K562 (cell line): ENCODE results near the gene RPL28. TPM values are rescaled to one million over a fixed set of nuclear protein-coding genes. Genes with fewer than 3 reads are reported as not detected.
A peak's percentile ranks its signal among the peaks of the same experiment; 100 is the strongest.

Experiments used
- ATAC-seq: fragments of 200-7000 bp; cut with Tn5 transposase; 3 replicates; pipeline ENCODE4 v1.9.1; 2020; ENCODE audit warnings: moderate library complexity
- BruUV-seq: library from RNA; stranded (reverse); fragments of 400-500 nt; replicated peaks from 2 replicates; lab custom pipeline; 2021; lab: Mats Ljungman, UMichigan
- CTCF ChIA-PET: fragments of 300-600 bp; formaldehyde crosslinking; extraction: SDS; loops from one replicate; lab custom pipeline; 2021; ENCODE audit warnings: low intra/inter-chr PET ratio; lab: Yijun Ruan, JAX
- POLR2A ChIA-PET: fragments of 300-600, 350-650 bp; sonication (Branson Sonifier 250); formaldehyde crosslinking; extraction: SDS; loops from one replicate; lab custom pipeline; 2021; ENCODE audit warnings: antibody characterized with exemption, inconsistent platforms; lab: Yijun Ruan, JAX
- DNase-seq, 4 experiments: peaks; one replicate each; pipeline versions ENCODE4 v3.0.0 to v3.0.0-alpha.2; 2011 to 2018; ENCODE audit warnings: low spot score in 3 of 4, mixed read lengths in 3 of 4; ENCODE audit errors: extremely low read depth in 1 of 4
- FAIRE-seq: peaks from 2 replicates; lab custom pipeline; 2011; peaks lifted over from hg19 to GRCh38; lab: Jason Lieb, UNC
- H2AFZ ChIP-seq: 2 replicates; pipeline ENCODE4 v1.6.0; 2011; ENCODE audit warnings: low read depth, low read length, control low read depth, inconsistent platforms
- H3K27ac ChIP-seq: fragments of 200-600 bp; 3 replicates; pipeline ENCODE4 v1.8.0; 2011; ENCODE audit warnings: low read depth, mild to moderate bottlenecking, control low read depth, inconsistent platforms, low read length, moderate library complexity, mixed read lengths; ENCODE audit errors: extremely low read depth
- H3K27me3 ChIP-seq, 2 experiments: fragments of 300-600 bp in 1 of 2; 2 replicates in 1 of 2; 3 replicates in 1 of 2; pipeline versions ENCODE4 v1.6.0 to v1.8.0; 2011; ENCODE audit warnings: inconsistent platforms in 2 of 2, low read length in 2 of 2, mild to moderate bottlenecking in 1 of 2, mixed read lengths in 1 of 2, moderate library complexity in 1 of 2; ENCODE audit not compliant: control insufficient read depth in 2 of 2, insufficient read depth in 2 of 2
- H3K36me3 ChIP-seq: fragments of 300-600 bp; 3 replicates; pipeline ENCODE4 v1.8.0; 2011; ENCODE audit warnings: mild to moderate bottlenecking, low read length, inconsistent platforms; ENCODE audit not compliant: control insufficient read depth, insufficient read depth
- H3K4me1 ChIP-seq, 2 experiments: fragments of 200-600 bp in 1 of 2; replicated peaks in 1 of 2; 2 replicates in 1 of 2; 3 replicates in 1 of 2; pipeline versions ENCODE4 v1.5.1 to v1.8.0; 2011; ENCODE audit warnings: inconsistent platforms in 2 of 2, low read length in 2 of 2, mild to moderate bottlenecking in 1 of 2, mixed read lengths in 1 of 2, moderate library complexity in 1 of 2; ENCODE audit not compliant: control insufficient read depth in 2 of 2, insufficient read depth in 2 of 2
- H3K4me2 ChIP-seq: 2 replicates; pipeline ENCODE4 v1.6.1; 2011; ENCODE audit warnings: low read length, control low read depth, inconsistent platforms, mixed read lengths; ENCODE audit not compliant: insufficient read depth
- H3K4me3 ChIP-seq: fragments of 200-600 bp; sonication (generic), shearing (Covaris generic); 2 replicates; pipeline ENCODE4 v1.5.1; 2016; ENCODE audit warnings: control low read depth, inconsistent platforms
- H3K79me2 ChIP-seq: fragments of 200-600 bp; 3 replicates; pipeline ENCODE4 v1.8.0; 2011; ENCODE audit warnings: low read length, inconsistent platforms; ENCODE audit not compliant: control insufficient read depth, insufficient read depth
- H3K9ac ChIP-seq, 2 experiments: 2 replicates each; pipeline versions ENCODE4 v1.6.0 to v1.6.1; 2011; ENCODE audit warnings: low read depth in 2 of 2, low read length in 2 of 2, control low read depth in 1 of 2, inconsistent platforms in 1 of 2, mild to moderate bottlenecking in 1 of 2, mixed read lengths in 1 of 2; ENCODE audit not compliant: insufficient read depth in 1 of 2
- H3K9me1 ChIP-seq: one replicate; pipeline ENCODE4 v1.6.0; 2011; ENCODE audit warnings: inconsistent platforms, mild to moderate bottlenecking, low read length, moderate library complexity; ENCODE audit not compliant: control insufficient read depth, insufficient read depth
- H3K9me3 ChIP-seq: replicated peaks from 2 replicates; pipeline ENCODE4 v1.5.1; 2011; ENCODE audit warnings: low read depth, low read length, inconsistent platforms; ENCODE audit not compliant: control insufficient read depth, insufficient read depth
- H4K20me1 ChIP-seq: replicated peaks from 2 replicates; pipeline ENCODE4 v1.6.1; 2011; ENCODE audit warnings: low read length, inconsistent platforms, mixed read lengths; ENCODE audit not compliant: control insufficient read depth, insufficient read depth
- NFIC ChIP-seq: fragments of 450-650 bp; IDR thresholded peaks from 2 replicates; pipeline ENCODE4 v1.6.1; 2017; ENCODE audit warnings: mild to moderate bottlenecking, inconsistent platforms
- POLR3A ChIP-seq: IDR thresholded peaks from 2 replicates; pipeline ENCODE4 v1.6.1; 2011; ENCODE audit warnings: borderline replicate concordance, mild to moderate bottlenecking, moderate library complexity; ENCODE audit not compliant: insufficient read length, insufficient read depth; ENCODE audit errors: extremely low read depth
- POU5F1 ChIP-seq: fragments of 150-350 bp; IDR thresholded peaks from 2 replicates; pipeline ENCODE4 v1.6.1; 2014; ENCODE audit warnings: borderline replicate concordance, low read length, low read depth, mild to moderate bottlenecking; ENCODE audit not compliant: partially characterized antibody
- SETDB1 ChIP-seq: IDR thresholded peaks from one replicate; pipeline ENCODE4 v1.6.1; 2012; ENCODE audit warnings: low read length, control low read depth, inconsistent platforms
- SIX5 ChIP-seq, 2 experiments: IDR thresholded peaks; 2 replicates each; pipeline ENCODE4 v1.6.1; 2011; ENCODE audit warnings: low read length in 2 of 2, borderline replicate concordance in 1 of 2, low read depth in 1 of 2, mild to moderate bottlenecking in 1 of 2, moderate library complexity in 1 of 2; ENCODE audit not compliant: insufficient read depth in 1 of 2
- SMAD3 ChIP-seq: fragments of 450-650 bp; formaldehyde crosslinking; conservative IDR thresholded peaks from 2 replicates; pipeline ENCODE4 v1.4.0; 2020; ENCODE audit warnings: mild to moderate bottlenecking
- STAT5B ChIP-seq: fragments of 250-450 bp; sonication (Bioruptor Pico); IDR thresholded peaks from 2 replicates; pipeline ENCODE4 v1.8.0; 2021; ENCODE audit warnings: mild to moderate bottlenecking, inconsistent platforms
- ZFP30 ChIP-seq: fragments of 250-450 bp; sonication (Bioruptor Pico); IDR thresholded peaks from 2 replicates; pipeline ENCODE4 v1.8.0; 2022; ENCODE audit warnings: moderate library complexity, mild to moderate bottlenecking, inconsistent platforms, borderline replicate concordance
- ZNF280A ChIP-seq: fragments of 450-650 bp; IDR thresholded peaks from 2 replicates; pipeline ENCODE4 v1.6.1; 2018; ENCODE audit warnings: mild to moderate bottlenecking, low read depth; ENCODE audit not compliant: partially characterized antibody
- WGBS: fragments of 100-300 bp; shearing (Covaris generic); methylation state at CpG from one replicate; pipeline ENCODE4 v1.1.6; 2016; ENCODE audit warnings: low coverage, mixed read lengths; ENCODE audit not compliant: insufficient coverage; ENCODE audit errors: missing lambda C conversion rate; 5-methylcytosine and 5-hydroxymethylcytosine counted together
- in situ Hi-C: fragments of 300-500 bp; cut with MboI; formaldehyde crosslinking; loops from 4 replicates; pipeline ENCODE4 v1.15.0; 2018; ENCODE audit warnings: inconsistent platforms, mixed read lengths
- intact Hi-C: fragments of 100-400 bp; cut with micrococcal nuclease; formaldehyde crosslinking; loops from 2 replicates; pipeline ENCODE4 v1.14.2; 2022
- polyA plus RNA-seq, 8 experiments: library from polyadenylated mRNA; depleted of rRNA in 4 of 8; stranded (reverse) in 5 of 8; unstranded in 3 of 8; fragments of >200 nt; fragmentation: Nextera tagmentation in 2 of 8; fragmentation: Illumina TruSeq in 1 of 8; extraction: Ambion mirVana in 2 of 8; extraction: Trizol in 1 of 8; gene quantifications; 2 replicates each; pipeline versions ENCODE4 v1.2.1 to v1.2.3, GENCODE V29; 2011 to 2014; ENCODE audit warnings: inconsistent platforms in 1 of 8, missing spikeins in 1 of 8
- total RNA-seq, 7 experiments: library from RNA; depleted of rRNA in 6 of 7; stranded (reverse); fragments of >200 nt in 6 of 7; fragmentation: Illumina TruSeq in 2 of 7; extraction: Trizol in 2 of 7; gene quantifications; 2 replicates each; pipeline versions ENCODE4 v1.2.1 to v1.2.3, GENCODE V29; 2011 to 2021; ENCODE audit warnings: low replicate concordance in 1 of 7

Gene RPL28
- total and polyA plus RNA-seq, 9 of the 15 experiments (the other 6 are each of a cell fraction or from before 2014, with no cell fraction given), result 124 to 3,106 (median 622) TPM

GRCh38 chr19:55355213-55355821 lies 30.4 kb upstream of the RPL28 start:
- Histone ChIP-seq H3K36me3 (no peaks in the 10 kb centered on the region), H3K27ac (no peak overlapping the region), H3K4me1 (peaks cover 4 to 54% of the 10 kb centered on the region in 2 experiments; a peak in 4 of 5 replicates), H3K79me2 (no peaks in the 10 kb centered on the region), H3K9ac (no peak overlapping the region), H3K27me3 (peaks cover 9 to 21% of the 10 kb centered on the region in 2 experiments; a peak in 4 of 5 replicates), H3K4me2 (no peak overlapping the region), H3K9me1 (no peaks in the 10 kb centered on the region), H2AFZ (no peak overlapping the region), H3K9me3 (no peaks in the 10 kb centered on the region), H4K20me1 (peaks cover 6% of the 10 kb centered on the region; the same call in 1 of the 2 replicates), H3K4me3 (no peak overlapping the region)
- FAIRE-seq (peak; percentile 65), ATAC-seq (no peak), DNase-seq (no peak)
- in situ Hi-C loops (no loop called here), intact Hi-C loops (no loop called here)
- TF ChIP-seq NFIC (peak; percentile 67), POU5F1 (no peak)
- CTCF ChIA-PET, result no interaction called here
- BruUV-seq, result no TSS peak
- POLR2A ChIA-PET, result interaction anchor here (0.6 kb wide), 1 partner anchor 11 kb away, joined by 4 read pairs; no protein-coding TSS in a partner anchor
- whole genome bisulfite sequencing, result 25% methylated on average over 9 of the region's 13 CpGs

DNA sequence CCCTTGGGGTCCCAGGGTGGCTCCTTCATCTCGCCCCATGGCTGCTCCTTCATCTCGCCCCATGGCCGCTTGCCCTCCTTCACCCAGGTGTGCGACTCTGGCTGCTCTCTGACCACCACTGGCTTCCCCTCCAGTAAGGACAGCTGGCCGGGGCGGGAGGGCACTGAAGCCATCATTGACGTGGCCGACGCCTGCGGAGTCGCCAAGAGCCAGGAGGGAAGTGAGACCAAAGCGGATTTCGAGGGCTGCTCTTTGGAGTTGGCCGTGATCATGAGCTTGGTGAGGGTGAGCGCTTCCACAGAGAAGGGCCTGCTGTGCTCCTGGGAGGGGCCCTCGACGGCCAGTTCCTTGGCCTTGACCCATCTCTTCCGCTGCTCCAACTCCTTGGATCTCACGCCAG lies 27.2 kb upstream of the RPL28 start:
- no peaks in the 10 kb centered on the region for H3K36me3 ChIP-seq
- intact Hi-C loops, result no loop called here
- H3K9me1 ChIP-seq, result no peaks in the 10 kb centered on the region
- H3K79me2 ChIP-seq, result no peaks in the 10 kb centered on the region
- no peak overlapping the region for H2AFZ ChIP-seq
- no peak for ATAC-seq
- H3K4me1 ChIP-seq, result peaks cover 2 to 63% of the 10 kb centered on the region in 2 experiments; a peak in 4 of 5 replicates
- DNase-seq, result no peak
- FAIRE-seq, result no peak
- no peak for TF ChIP-seq SMAD3 (CRISPR knock-in tag)
- TF ChIP-seq POLR3A, result no peak
- no peak for TF ChIP-seq STAT5B (CRISPR knock-in tag)
- TF ChIP-seq ZNF280A, result no peak
- TF ChIP-seq ZFP30, result no peak
- no peak for TF ChIP-seq SETDB1
- TF ChIP-seq SIX5 (IDR thresholded peaks at IDR 0.05; ENCODE audit: borderline replicate concordance in 1 of 2, insufficient read depth in 1 of 2, low read depth in 1 of 2, low read length in 2 of 2), result no peak
- TF ChIP-seq, all 486 proteins: peak for 0
- Histone ChIP-seq H3K4me2 (no peak overlapping the region), H3K27ac (no peak overlapping the region), H3K9me3 (no peaks in the 10 kb centered on the region), H3K9ac (peak overlapping the region in 1 of 2 experiments; percentile 45; a peak in 2 of 4 replicates), H3K27me3 (peaks cover 9 to 21% of the 10 kb centered on the region in 2 experiments; a peak in 4 of 5 replicates), H3K4me3 (no peak overlapping the region), H4K20me1 (peaks cover 2% of the 10 kb centered on the region; the same call in 1 of the 2 replicates)
- CTCF ChIA-PET, result no interaction called here
- in situ Hi-C loops, result no loop called here
- POLR2A ChIA-PET, result interaction anchor here (0.5 to 1.3 kb wide), 2 partner anchors 10 to 40 kb away, joined by 3 read pairs; no protein-coding TSS in a partner anchor
- no TSS peak for BruUV-seq
- WGBS, result 58% methylated on average over 13 of the region's 19 CpGs
